Activated naive CD4-positive, alpha-beta T cell treated with anti-CD3 and anti-CD28 coated beads, Interleukin-2, amount 50 U/mL, for 16 hours (primary cell): ENCODE measurements around the gene IQSEC1.

ENCODE experiments used
- DNase-seq: peaks from one replicate; pipeline ENCODE4 v3.0.0-alpha.2; 2020

Gene IQSEC1

GRCh38 chr3:12964711-12965612 lies 108.3 kb downstream of the IQSEC1 start:
- DNase-seq, result no peak

- DNase-seq, result no peak
Observed at GRCh38 chr3:12963922-12964701, 109.1 kb downstream of the IQSEC1 start.

- no peak for DNase-seq
Observed at GRCh38 chr3:12963231-12963896, 109.9 kb downstream of the IQSEC1 start.

- no peak for DNase-seq
Observed at GRCh38 chr3:12962292-12962691, 110.9 kb downstream of the IQSEC1 start.

- no peak for DNase-seq
Observed at GRCh38 chr3:12961697-12962036, 111.6 kb downstream of the IQSEC1 start.

- DNase-seq, result no peak
Observed at GRCh38 chr3:12961007-12961696, 112.1 kb downstream of the IQSEC1 start.

GRCh38 chr3:12960497-12960896 lies 112.7 kb downstream of the IQSEC1 start:
- DNase-seq, result no peak

GRCh38 chr3:12959838-12960378 lies 113.3 kb downstream of the IQSEC1 start:
- DNase-seq, result no peak

GRCh38 chr3:12959410-12959809 lies 113.8 kb downstream of the IQSEC1 start:
- DNase-seq, result no peak

GRCh38 chr3:12957824-12958792 lies 115.1 kb downstream of the IQSEC1 start:
- no peak for DNase-seq

GRCh38 chr3:12957339-12957738 lies 115.9 kb downstream of the IQSEC1 start:
- DNase-seq, result no peak

- DNase-seq, result no peak
Observed at GRCh38 chr3:12956316-12956660, 116.9 kb downstream of the IQSEC1 start.

GRCh38 chr3:12955651-12956315 lies 117.4 kb downstream of the IQSEC1 start:
- DNase-seq, result no peak

- DNase-seq, result peak; percentile 21
Observed at GRCh38 chr3:12954891-12955650, 118.2 kb downstream of the IQSEC1 start.

- no peak for DNase-seq
Observed at GRCh38 chr3:12954180-12954579, 119.0 kb downstream of the IQSEC1 start.

- no peak for DNase-seq
Observed at GRCh38 chr3:12953201-12953995, 119.8 kb downstream of the IQSEC1 start.

GRCh38 chr3:12952343-12953200 lies 120.7 kb downstream of the IQSEC1 start:
- DNase-seq, result no peak
